ENCODE data around the gene FAM240B.

FAM240B gene

DNA sequence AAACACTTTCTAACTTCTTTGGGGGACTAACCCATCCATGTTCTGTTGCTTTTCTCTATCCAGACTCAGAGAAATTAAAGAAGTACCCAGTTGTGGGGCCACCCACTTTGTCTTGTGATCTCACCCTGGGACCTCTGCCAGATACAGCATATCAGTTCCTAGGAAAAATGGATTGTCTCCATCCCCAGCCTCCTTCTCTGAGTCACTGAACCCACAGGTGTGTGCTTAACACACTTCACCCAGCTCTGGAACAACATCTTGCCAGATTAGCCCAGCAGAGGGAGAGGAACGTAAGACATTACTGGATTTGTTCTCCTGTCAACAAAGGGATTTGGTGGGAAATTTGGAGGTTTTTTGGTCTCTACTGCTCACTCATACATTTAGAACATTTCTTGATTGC, 19.2 kb downstream of the FAM240B start:
- no peak for DNase-seq (ENCODE audit: low spot score)

DNA sequence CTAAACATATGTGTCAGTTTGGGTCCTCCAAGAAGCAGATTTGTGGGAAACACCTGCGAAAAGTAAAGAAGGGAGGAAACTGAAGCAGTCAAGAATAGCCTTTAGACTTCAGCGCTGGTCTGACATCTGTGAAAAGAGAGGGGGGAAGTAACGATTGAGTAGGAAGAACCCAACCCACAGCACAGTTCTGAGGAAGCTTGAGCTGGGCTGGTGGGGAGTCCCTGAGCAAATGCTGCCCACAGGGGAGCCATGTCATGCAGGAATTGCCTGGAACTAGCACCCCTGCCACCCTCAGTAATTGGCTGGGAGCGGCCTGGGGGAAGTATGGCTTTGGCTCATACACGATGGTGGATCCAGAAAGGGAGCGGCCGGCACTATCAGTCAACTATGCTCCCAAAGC, 20.6 kb downstream of the FAM240B start:
- no peak for DNase-seq (ENCODE audit: low spot score)

- no peak for DNase-seq (ENCODE audit: low spot score)
These were observed 22.1 kb downstream of the FAM240B start for GRCh38 chr9:38697776-38698300.

DNA sequence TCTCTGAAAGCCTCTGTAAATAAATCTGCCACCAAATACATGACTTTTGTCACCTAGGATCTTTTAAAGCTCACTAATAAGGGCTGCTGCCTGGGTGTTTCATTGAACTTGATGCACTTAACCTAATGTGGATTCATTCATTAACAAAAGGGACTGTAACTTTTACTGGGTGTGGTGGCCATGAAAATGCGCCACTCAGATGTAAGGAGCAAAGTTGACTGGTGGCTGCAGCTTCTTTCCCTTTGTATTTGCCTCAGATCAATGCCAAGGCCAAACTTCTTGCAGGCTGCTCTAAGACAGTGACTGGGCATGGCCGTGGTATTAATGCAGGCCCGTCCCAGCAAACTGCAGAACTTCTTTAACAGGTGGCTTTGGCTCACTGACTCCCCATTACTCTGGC, 22.9 kb downstream of the FAM240B start:
- DNase-seq (ENCODE audit: low spot score) = no peak

GRCh38 chr9:38694676-38695075, 25.3 kb downstream of the FAM240B start:
- DNase-seq (ENCODE audit: low spot score) = no peak

DNA sequence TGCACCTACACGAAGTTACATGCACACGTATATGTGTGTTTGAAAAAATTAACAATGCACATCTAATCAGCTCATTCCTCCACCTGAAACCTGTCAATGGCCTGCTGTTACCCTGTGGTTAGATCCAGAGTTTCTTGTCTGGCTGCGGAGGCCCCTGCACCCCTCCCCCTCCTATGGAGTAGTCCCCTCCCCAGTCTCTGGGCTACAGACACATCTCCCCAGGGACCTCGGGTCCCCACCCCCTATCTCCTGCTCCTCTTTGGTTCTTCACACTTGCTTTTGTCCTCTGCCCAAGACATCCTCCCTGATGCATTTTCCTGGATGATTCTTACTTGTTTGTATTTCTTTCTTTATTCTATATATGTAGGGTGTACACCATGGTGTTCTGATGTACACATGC, 27.2 kb downstream of the FAM240B start:
- DNase-seq (ENCODE audit: low spot score) = no peak

- no peak for DNase-seq (ENCODE audit: low spot score)
These were observed 29.4 kb downstream of the FAM240B start for GRCh38 chr9:38690574-38690973.

DNA sequence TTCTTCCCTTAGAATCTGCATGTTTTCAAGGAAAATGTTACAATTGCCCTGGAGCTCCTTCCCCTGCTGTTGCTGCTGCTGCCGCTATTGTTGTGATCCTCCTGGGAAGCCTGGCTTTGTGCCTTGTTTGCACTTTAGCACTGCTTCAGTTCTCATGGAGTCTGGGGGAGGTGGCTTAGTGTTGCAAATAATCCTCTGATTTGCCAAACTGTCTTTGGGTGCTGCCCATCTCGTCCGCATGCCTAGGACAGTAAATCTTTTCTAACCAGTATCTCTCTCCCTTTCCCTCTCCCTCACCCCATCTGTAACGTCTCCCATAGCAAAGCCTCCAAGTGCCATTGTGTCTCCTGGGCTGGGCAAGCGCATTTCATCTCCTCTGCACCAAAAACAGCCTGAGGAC, 30.3 kb downstream of the FAM240B start:
- DNase-seq (ENCODE audit: low spot score) = no peak

- no peak for DNase-seq (ENCODE audit: low spot score)
These were observed 31.9 kb downstream of the FAM240B start for GRCh38 chr9:38687992-38688391.

DNA sequence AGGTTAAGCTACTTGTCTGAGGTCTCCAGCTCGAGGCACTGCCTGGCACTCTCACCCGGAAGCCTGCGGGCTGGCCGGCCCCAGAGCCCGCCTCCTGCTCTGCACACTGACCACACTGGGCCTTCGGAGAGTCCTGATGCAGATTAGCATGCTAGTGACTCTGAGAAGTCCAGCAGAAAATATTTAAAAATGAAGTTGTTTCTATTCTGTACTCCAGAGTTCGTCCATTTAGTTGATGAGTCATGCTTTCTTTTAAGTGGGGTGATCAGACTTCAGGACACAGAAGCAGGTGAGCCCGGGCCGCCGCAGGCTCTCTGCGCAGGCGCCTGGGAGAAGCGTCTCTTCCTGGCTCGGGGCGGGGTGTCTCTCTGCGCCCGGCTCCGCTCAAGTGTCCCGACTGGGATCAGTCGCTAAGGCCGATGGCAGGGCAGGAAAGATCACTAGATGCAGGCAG, 32.5 kb downstream of the FAM240B start:
- peak; percentile 20 for DNase-seq (ENCODE audit: low spot score)

DNA sequence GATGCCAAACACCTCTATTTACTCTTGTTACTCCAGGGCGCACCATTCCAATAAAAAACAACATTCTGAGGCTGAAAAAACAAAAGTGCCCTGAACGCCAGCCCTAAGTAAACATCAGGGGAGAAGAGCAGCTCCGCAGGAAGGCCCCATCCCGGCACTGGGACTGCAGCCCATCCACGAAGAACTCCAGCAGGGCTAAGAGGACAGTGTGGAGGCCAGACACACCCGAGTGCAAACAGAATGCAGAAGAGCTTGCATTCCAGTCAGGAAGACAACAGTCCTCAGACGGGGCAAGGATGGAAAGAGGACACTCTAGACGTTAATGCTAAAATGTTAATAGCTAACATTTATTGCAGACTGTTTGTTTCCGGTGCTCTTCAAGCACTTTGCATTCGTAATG, 33.0 kb downstream of the FAM240B start:
- DNase-seq (ENCODE audit: low spot score) = no peak

GRCh38 chr9:38685535-38685934, 34.4 kb downstream of the FAM240B start:
- DNase-seq (ENCODE audit: low spot score) = no peak

DNA sequence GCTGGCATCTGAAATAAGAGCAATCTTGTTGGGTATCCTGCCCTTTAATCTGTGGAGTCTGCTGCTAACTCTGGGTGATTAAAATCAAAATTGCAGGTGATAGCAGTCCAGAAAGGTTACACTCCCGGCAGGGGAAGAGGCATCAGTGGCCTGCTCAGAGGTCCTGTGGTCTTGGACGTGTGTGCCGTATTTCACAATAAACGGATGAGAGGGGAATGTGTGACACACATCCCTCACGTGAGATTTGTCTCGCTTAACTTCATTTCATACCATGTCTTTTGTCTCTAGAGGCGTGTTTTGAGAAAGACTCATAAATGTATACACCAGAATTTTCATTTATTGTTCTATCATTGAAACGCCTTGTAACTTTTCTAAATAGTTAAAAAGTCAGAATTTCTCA, 36.6 kb downstream of the FAM240B start:
- no peak for DNase-seq (ENCODE audit: low spot score)

- no peak for DNase-seq (ENCODE audit: low spot score)
These were observed 37.2 kb downstream of the FAM240B start for GRCh38 chr9:38682713-38683112.

DNA sequence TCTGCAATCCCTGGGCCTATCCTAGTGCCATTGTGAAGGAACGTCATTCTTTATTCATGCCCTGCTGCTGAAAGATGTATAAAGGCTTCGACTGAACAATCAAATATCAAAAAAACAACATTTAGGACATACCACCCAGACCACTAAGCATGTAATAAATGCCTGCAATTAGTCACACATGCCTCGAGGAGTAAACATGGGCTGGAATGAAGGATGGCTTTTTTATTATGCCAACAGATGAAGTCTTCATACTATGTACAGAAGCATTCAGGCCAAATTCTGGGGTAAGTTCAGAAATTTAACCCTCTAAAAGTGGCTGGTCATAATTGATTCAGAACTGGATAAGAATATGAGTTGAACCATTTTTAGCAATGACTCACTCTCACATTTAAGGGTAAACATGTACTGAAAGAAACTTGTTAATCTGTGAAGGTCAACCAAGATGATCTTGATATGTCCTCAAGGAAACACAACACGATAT, 38.1 kb downstream of the FAM240B start:
- DNase-seq (ENCODE audit: low spot score) = no peak

DNA sequence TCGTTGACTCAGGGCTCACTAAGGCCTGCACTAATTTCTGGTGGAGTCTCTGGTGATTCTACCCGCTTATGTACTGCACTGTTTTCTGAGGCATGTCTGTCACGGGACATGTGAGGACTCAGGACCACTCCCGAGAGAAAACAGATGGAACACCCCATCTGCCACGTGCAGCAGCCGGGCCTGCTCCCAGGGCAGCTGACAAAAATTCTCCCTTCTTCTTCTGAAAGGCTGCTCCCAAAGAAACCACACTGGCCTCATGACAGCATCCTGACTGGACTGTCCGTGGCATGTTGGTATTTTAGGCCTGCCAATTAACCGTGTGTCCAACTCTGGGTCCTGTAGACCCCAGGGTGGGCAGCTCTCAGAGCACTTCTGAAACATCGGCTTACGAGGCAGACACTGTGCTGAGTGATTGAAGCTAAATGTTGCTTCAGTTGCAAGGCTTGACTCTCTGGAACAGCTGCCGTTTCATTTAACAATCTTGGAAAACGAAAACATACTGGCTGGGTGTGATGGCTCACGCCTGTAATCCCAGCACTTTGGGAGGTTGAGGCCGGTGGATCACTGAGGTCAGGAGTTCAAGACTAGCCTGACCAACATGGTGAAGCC, 39.0 kb downstream of the FAM240B start:
- DNase-seq (ENCODE audit: low spot score) = no peak

GRCh38 chr9:38677660-38678303, 42.2 kb downstream of the FAM240B start:
- DNase-seq (ENCODE audit: low spot score) = no peak

DNA sequence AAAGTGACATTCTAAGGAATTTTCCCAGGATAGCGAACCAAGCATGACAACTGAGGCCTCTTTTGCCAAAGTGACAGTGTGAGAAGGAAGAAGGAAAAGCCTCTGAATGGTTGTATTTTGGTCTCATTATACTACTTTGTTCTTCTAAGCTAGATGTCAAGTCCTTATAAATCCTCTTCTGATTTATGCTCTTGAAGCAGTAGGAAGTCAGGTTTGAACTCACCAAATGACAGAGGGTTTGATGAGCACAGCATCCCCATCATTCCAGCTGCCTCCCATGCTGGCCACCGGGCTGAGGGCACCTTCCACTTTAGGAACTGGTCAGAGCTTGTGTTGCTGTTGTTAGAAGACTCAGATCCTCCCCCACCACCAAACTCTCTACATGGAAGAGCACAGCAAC, 44.1 kb downstream of the FAM240B start:
- DNase-seq (ENCODE audit: low spot score) = no peak

- no peak for DNase-seq (ENCODE audit: low spot score)
These were observed 44.7 kb downstream of the FAM240B start for GRCh38 chr9:38675211-38675610.

- no peak for DNase-seq (ENCODE audit: low spot score)
These were observed 46.3 kb downstream of the FAM240B start for GRCh38 chr9:38673399-38674193.

DNA sequence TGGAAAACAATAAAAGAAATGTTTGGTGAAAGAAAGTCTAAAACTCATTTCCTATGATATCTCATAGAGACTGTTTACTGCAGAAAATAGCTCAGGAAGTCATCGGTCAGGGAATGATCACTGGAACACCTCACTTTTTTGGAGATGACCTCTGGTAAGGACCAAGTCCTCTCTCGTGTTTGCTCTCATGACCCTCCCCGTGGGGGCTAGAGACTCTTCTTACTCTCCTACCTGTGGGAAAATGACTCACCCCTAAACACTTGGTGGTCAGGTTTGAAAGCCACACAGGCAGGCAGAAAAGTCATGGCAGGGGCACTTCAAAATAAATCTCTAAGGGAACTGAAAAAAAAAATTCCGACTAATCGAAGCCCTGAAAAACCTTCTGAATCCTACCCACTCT, 48.2 kb downstream of the FAM240B start:
- no peak for DNase-seq (ENCODE audit: low spot score)

GRCh38 chr9:38671372-38671731, 48.6 kb downstream of the FAM240B start:
- DNase-seq (ENCODE audit: low spot score) = no peak

Measured in activated CD4-positive, alpha-beta T cell treated with anti-CD3 and anti-CD28 coated beads, Interleukin-2, Interleukin-4, amounts not matched to agents 100 ng/mL and 50 ng/mL, durations not matched to agents 16 hours and 8 hours (primary cell).